Astrocyte (in vitro differentiated cells and primary cell): ENCODE results near the gene LTB4R. TPM values are rescaled to one million over a fixed set of nuclear protein-coding genes. Genes with fewer than 3 reads are reported as not detected.

Source experiments
- DNase-seq: peaks from one replicate; pipeline ENCODE4 v3.0.0-alpha.2; 2010; ENCODE audit warnings: low read depth
- FAIRE-seq: peaks from 2 replicates; lab custom pipeline; 2011; peaks lifted over from hg19 to GRCh38; lab: Jason Lieb, UNC
- H2AFZ ChIP-seq: 2 replicates; pipeline ENCODE4 v1.6.0; 2012; ENCODE audit warnings: low read depth, low read length, inconsistent platforms
- H3K27ac ChIP-seq: 2 replicates; pipeline ENCODE4 v1.5.1; 2011; ENCODE audit warnings: low read depth, low read length, inconsistent platforms
- H3K27me3 ChIP-seq: 2 replicates; pipeline ENCODE4 v1.6.0; 2011; ENCODE audit warnings: low read length, inconsistent platforms; ENCODE audit not compliant: insufficient read depth
- H3K36me3 ChIP-seq: 2 replicates; pipeline ENCODE4 v1.5.1; 2011; ENCODE audit warnings: low read length, inconsistent platforms; ENCODE audit not compliant: insufficient read depth
- H3K4me1 ChIP-seq: 2 replicates; pipeline ENCODE4 v1.5.1; 2011; ENCODE audit warnings: low read length, inconsistent platforms; ENCODE audit not compliant: insufficient read depth
- H3K4me2 ChIP-seq: 2 replicates; pipeline ENCODE4 v1.6.0; 2012; ENCODE audit warnings: low read length, inconsistent platforms
- H3K4me3 ChIP-seq: 2 replicates; pipeline ENCODE4 v1.5.1; 2011; ENCODE audit warnings: low read depth, mild to moderate bottlenecking, low read length, inconsistent platforms; ENCODE audit not compliant: insufficient read depth
- H3K79me2 ChIP-seq: 2 replicates; pipeline ENCODE4 v1.6.0; 2012; ENCODE audit warnings: mild to moderate bottlenecking, low read length, inconsistent platforms; ENCODE audit not compliant: insufficient read depth
- H3K9ac ChIP-seq: 2 replicates; pipeline ENCODE4 v1.6.0; 2012; ENCODE audit warnings: mild to moderate bottlenecking, low read length, inconsistent platforms
- H3K9me3 ChIP-seq: 2 replicates; pipeline ENCODE4 v1.5.1; 2012; ENCODE audit warnings: low read depth, mild to moderate bottlenecking, low read length, inconsistent platforms; ENCODE audit not compliant: insufficient read depth
- H4K20me1 ChIP-seq: 2 replicates; pipeline ENCODE4 v1.6.0; 2012; ENCODE audit warnings: low read length, inconsistent platforms; ENCODE audit not compliant: insufficient read depth
- H3K27ac Mint-ChIP-seq: one replicate; pipeline ENCODE4 v1.8.0; 2021; ENCODE audit warnings: mild to moderate bottlenecking, mixed read lengths; ENCODE audit not compliant: unreplicated experiment
- H3K27me3 Mint-ChIP-seq: one replicate; pipeline ENCODE4 v1.8.0; 2021; ENCODE audit warnings: low read depth, mixed read lengths; ENCODE audit not compliant: unreplicated experiment
- H3K36me3 Mint-ChIP-seq: one replicate; pipeline ENCODE4 v1.8.0; 2021; ENCODE audit warnings: low read depth, mixed read lengths; ENCODE audit not compliant: unreplicated experiment
- H3K4me1 Mint-ChIP-seq: one replicate; pipeline ENCODE4 v1.8.0; 2021; ENCODE audit warnings: low read depth, mixed read lengths; ENCODE audit not compliant: unreplicated experiment
- H3K4me3 Mint-ChIP-seq: one replicate; pipeline ENCODE4 v1.8.0; 2021; ENCODE audit warnings: mild to moderate bottlenecking, moderate library complexity, mixed read lengths; ENCODE audit not compliant: unreplicated experiment
- H3K9me3 Mint-ChIP-seq: one replicate; pipeline ENCODE4 v1.8.0; 2021; ENCODE audit warnings: mild to moderate bottlenecking, mixed read lengths; ENCODE audit not compliant: unreplicated experiment
- EZH2 ChIP-seq: IDR thresholded peaks from 2 replicates; pipeline ENCODE4 v1.6.1; 2012; ENCODE audit warnings: mild to moderate bottlenecking, low read length, inconsistent platforms; ENCODE audit not compliant: insufficient read depth
- total RNA-seq: library from RNA; stranded (reverse); gene quantifications from 2 replicates; pipeline ENCODE4 v1.2.1, GENCODE V29; 2021
- TF ChIP-seq, protein P1 (sequence below): IDR thresholded peaks from 2 replicates; pipeline ENCODE4 v1.5.1; 2011; ENCODE audit warnings: low read depth, mild to moderate bottlenecking, inconsistent platforms, low read length, moderate library complexity; ENCODE audit not compliant: insufficient read depth

Gene LTB4R
- total RNA-seq, 1 donor from 2014 or later = 5.5 TPM

DNA sequence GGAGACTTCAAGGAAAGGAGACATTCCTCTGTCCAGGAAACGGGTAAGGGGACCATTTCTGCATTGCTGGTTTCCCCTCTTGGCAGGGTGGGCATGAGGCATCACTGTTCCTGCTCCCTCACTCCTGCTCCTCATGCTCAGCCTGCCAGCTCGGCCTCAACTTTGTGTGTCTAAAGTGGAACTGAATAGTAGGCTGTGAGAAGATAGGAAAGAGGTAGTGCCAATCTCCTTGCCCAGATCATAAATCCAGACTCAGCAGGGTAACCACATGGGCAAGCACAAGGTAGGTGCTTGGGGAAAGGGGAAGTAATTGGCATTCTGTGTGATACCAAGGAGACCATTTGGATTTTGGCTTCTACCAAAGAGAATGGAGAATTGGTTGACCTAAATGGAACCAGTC, 2.6 kb downstream of the LTB4R start:
- FAIRE-seq (no peak), DNase-seq (no peak)
- Histone ChIP-seq H3K9me3 (no peaks in the 10 kb centered on the region), H3K4me2 (no peak overlapping the region), H3K79me2 (no peaks in the 10 kb centered on the region), H3K27ac (no peak overlapping the region), H3K4me3 (no peak overlapping the region), H3K36me3 (no peaks in the 10 kb centered on the region), H3K27me3 (peaks cover 14% of the 10 kb centered on the region), H3K9ac (no peak overlapping the region), H4K20me1 (peaks cover 28% of the 10 kb centered on the region), H2AFZ (no peak overlapping the region), H3K4me1 (peaks cover 25% of the 10 kb centered on the region)
- peaks cover 2% of the 10 kb centered on the region for H3K9me3 Mint-ChIP-seq
- TF ChIP-seq, protein P1, sequence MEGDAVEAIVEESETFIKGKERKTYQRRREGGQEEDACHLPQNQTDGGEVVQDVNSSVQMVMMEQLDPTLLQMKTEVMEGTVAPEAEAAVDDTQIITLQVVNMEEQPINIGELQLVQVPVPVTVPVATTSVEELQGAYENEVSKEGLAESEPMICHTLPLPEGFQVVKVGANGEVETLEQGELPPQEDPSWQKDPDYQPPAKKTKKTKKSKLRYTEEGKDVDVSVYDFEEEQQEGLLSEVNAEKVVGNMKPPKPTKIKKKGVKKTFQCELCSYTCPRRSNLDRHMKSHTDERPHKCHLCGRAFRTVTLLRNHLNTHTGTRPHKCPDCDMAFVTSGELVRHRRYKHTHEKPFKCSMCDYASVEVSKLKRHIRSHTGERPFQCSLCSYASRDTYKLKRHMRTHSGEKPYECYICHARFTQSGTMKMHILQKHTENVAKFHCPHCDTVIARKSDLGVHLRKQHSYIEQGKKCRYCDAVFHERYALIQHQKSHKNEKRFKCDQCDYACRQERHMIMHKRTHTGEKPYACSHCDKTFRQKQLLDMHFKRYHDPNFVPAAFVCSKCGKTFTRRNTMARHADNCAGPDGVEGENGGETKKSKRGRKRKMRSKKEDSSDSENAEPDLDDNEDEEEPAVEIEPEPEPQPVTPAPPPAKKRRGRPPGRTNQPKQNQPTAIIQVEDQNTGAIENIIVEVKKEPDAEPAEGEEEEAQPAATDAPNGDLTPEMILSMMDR = no peak
- no peak for TF ChIP-seq EZH2
- H3K4me3 Mint-ChIP-seq = no peak overlapping the region
- peaks cover 9% of the 10 kb centered on the region for H3K4me1 Mint-ChIP-seq
- H3K36me3 Mint-ChIP-seq = peaks cover 7% of the 10 kb centered on the region
- no peak overlapping the region for H3K27ac Mint-ChIP-seq
- H3K27me3 Mint-ChIP-seq = peaks cover 11% of the 10 kb centered on the region

DNA sequence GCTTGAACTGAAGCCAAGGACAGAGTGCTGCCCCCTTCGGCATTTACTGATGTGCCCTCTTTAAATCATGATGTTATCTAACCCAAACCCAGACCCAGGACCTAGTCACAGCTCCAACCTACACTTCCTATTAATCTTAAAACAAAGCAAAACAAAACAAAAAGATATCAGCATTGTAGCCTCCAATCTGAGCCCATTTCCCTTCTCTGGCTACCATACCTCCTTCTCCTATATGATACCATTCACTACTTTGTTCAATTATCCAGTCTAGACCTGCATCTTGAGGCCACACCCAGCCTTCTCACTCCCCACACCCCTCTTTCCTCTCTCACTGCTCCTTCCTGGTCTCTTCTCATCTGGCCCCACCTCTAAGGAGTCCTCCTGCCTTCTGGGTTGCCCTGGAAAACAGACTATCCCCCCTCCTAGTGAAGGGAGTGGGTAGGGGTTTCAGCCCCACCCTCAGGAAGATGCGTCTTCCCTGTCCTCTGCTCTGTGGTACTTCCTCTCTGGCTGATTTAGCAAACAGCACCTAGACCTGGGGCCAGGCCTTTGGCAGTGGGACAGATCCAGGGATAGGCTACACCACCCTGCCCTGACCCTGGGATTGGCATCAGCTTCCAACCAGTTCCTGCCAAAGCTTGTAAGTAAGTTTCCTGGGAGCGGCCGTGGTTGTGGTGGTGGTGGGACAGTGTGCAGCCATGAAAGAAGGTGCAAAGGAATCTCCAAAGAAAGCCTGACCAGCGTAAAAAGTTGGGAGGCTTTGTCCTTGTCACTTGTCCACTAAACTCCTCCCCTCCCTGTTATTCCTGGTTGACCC, 3.3 kb downstream of the LTB4R start:
- peaks cover 2% of the 10 kb centered on the region for H3K9me3 Mint-ChIP-seq
- H3K79me2 ChIP-seq = no peaks in the 10 kb centered on the region
- no peak overlapping the region for H3K4me2 ChIP-seq
- no peak overlapping the region for H3K9ac ChIP-seq
- H3K27ac Mint-ChIP-seq = no peak overlapping the region
- DNase-seq (no peak), FAIRE-seq (no peak)
- H3K4me1 Mint-ChIP-seq = peaks cover 7% of the 10 kb centered on the region
- H4K20me1 ChIP-seq = peaks cover 22% of the 10 kb centered on the region
- no peak overlapping the region for H3K4me3 ChIP-seq
- H3K36me3 Mint-ChIP-seq = peaks cover 7% of the 10 kb centered on the region
- no peak overlapping the region for H3K4me3 Mint-ChIP-seq
- TF ChIP-seq, protein P1 = no peak
- no peak for TF ChIP-seq EZH2
- H3K4me1 ChIP-seq = peaks cover 25% of the 10 kb centered on the region
- peaks cover 18% of the 10 kb centered on the region for H3K27me3 Mint-ChIP-seq
- no peak overlapping the region for H3K27ac ChIP-seq
- H3K27me3 ChIP-seq = peaks cover 18% of the 10 kb centered on the region
- no peak overlapping the region for H2AFZ ChIP-seq
- no peaks in the 10 kb centered on the region for H3K9me3 ChIP-seq
- H3K36me3 ChIP-seq = no peaks in the 10 kb centered on the region

DNA sequence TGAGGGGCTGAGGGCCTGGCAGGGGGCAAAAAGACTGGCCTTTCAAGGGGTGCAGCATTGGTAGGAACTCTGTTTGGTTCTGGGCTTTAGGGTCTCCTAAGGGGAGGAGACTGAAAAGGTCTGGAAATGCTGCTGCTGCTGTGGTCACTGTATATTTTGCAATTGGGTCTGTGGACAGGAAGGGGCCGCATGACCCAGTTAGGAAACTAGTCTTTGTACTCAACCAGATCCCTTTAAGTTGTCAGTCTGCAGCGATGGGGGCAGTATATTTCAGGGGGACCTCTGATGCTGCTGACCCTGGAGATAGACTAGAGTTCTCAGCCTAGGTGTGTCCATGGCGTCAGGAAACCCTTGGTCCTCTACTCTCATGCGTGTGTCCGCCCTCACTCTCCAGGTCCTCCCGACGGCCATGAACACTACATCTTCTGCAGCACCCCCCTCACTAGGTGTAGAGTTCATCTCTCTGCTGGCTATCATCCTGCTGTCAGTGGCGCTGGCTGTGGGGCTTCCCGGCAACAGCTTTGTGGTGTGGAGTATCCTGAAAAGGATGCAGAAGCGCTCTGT, 4.0 kb downstream of the LTB4R start:
- no peak for DNase-seq
- Histone ChIP-seq H3K27me3 (peaks cover 26% of the 10 kb centered on the region), H3K4me2 (no peak overlapping the region), H3K36me3 (no peaks in the 10 kb centered on the region), H3K27ac (no peak overlapping the region), H3K9me3 (no peaks in the 10 kb centered on the region), H3K4me3 (no peak overlapping the region), H3K9ac (no peak overlapping the region), H3K4me1 (peaks cover 22% of the 10 kb centered on the region), H2AFZ (no peak overlapping the region), H4K20me1 (peaks cover 14% of the 10 kb centered on the region), H3K79me2 (no peaks in the 10 kb centered on the region)
- no peak overlapping the region for H3K4me3 Mint-ChIP-seq
- peaks cover 5% of the 10 kb centered on the region for H3K36me3 Mint-ChIP-seq
- TF ChIP-seq, protein P1 = no peak
- no peak for TF ChIP-seq EZH2
- H3K27me3 Mint-ChIP-seq = peaks cover 25% of the 10 kb centered on the region
- no peak overlapping the region for H3K27ac Mint-ChIP-seq
- H3K4me1 Mint-ChIP-seq = peaks cover 6% of the 10 kb centered on the region
- H3K9me3 Mint-ChIP-seq = peaks cover 2% of the 10 kb centered on the region
- FAIRE-seq = no peak
